Uterus (tissue), 4 donors: ENCODE measurements around the gene TMEM212. TPM values are rescaled to one million over a fixed set of nuclear protein-coding genes. Genes with fewer than 3 reads are reported as not detected.
A peak's percentile ranks its signal among the peaks of the same experiment; 100 is the strongest.
"Not testable (repeated sequence)": the region's sequence is repeated elsewhere in the genome, so short reads cannot be mapped to it uniquely, and the experiment has no call there.

Experiments
- DNase-seq, 2 donors: peaks; one replicate each; pipeline ENCODE4 v3.0.0-alpha.2; 2019 to 2020
- H3K27ac ChIP-seq, 2 donors: fragments of 200-600 bp; sonication (generic); 1 replicate in 1 of 2; 2 replicates in 1 of 2; pipeline ENCODE4 v1.5.1; 2016 to 2018
- H3K27me3 ChIP-seq, 2 donors: fragments of 200-600 bp; sonication (generic); one replicate each; pipeline ENCODE4 v1.5.1; 2018 to 2019; ENCODE audit warnings: control low read depth in 1 of 2
- H3K36me3 ChIP-seq, 2 donors: fragments of 200-600 bp; sonication (generic); one replicate each; pipeline ENCODE4 v1.5.1; 2019; ENCODE audit warnings: control low read depth in 1 of 2
- H3K4me1 ChIP-seq, 2 donors: fragments of 200-600 bp; sonication (generic); one replicate each; pipeline ENCODE4 v1.5.1; 2018 to 2019; ENCODE audit warnings: control low read depth in 1 of 2
- H3K4me3 ChIP-seq, 2 donors: fragments of 200-600 bp; sonication (generic); 1 replicate in 1 of 2; 2 replicates in 1 of 2; pipeline ENCODE4 v1.5.1; 2018 to 2019; ENCODE audit warnings: mild to moderate bottlenecking in 1 of 2
- H3K9me3 ChIP-seq, 2 donors: fragments of 200-600 bp; sonication (generic); one replicate each; pipeline ENCODE4 v1.5.1; 2019; ENCODE audit warnings: control low read depth in 1 of 2
- POLR2A ChIP-seq, 2 donors: fragments of 450-650 bp; IDR thresholded peaks; one replicate each; pipeline ENCODE4 v1.6.1; 2016; ENCODE audit warnings: antibody characterized with exemption in 2 of 2, mild to moderate bottlenecking in 1 of 2, moderate library complexity in 1 of 2
- intact Hi-C: fragments of 100-400 bp; cut with DNase I; formaldehyde crosslinking; loops from one replicate; pipeline ENCODE4 v1.15.1; 2023; ENCODE audit warnings: low total_unique reads
- total RNA-seq, 4 donors: library from RNA; depleted of rRNA in 3 of 4; stranded (reverse); fragments of >200 nt in 3 of 4; gene quantifications; one replicate each; pipeline versions ENCODE4 v1.1.0 to v1.2.4, GENCODE V29; 2014 to 2023
- TF ChIP-seq, protein P1 (sequence below), 4 experiments: fragments of 200-600 bp in 2 of 4; fragments of 450-650 bp in 2 of 4; sonication (generic) in 2 of 4; IDR thresholded peaks; one replicate each; pipeline ENCODE4 v1.5.1; 2016 to 2019; ENCODE audit warnings: antibody characterized with exemption in 4 of 4, mild to moderate bottlenecking in 2 of 4, moderate library complexity in 1 of 4
- donor health status: DM: yes; HTN: yes; CAD: no.

The TMEM212 gene
- total RNA-seq, 4 donors from 2014 or later = 1.2 TPM; not detected in 3

DNA sequence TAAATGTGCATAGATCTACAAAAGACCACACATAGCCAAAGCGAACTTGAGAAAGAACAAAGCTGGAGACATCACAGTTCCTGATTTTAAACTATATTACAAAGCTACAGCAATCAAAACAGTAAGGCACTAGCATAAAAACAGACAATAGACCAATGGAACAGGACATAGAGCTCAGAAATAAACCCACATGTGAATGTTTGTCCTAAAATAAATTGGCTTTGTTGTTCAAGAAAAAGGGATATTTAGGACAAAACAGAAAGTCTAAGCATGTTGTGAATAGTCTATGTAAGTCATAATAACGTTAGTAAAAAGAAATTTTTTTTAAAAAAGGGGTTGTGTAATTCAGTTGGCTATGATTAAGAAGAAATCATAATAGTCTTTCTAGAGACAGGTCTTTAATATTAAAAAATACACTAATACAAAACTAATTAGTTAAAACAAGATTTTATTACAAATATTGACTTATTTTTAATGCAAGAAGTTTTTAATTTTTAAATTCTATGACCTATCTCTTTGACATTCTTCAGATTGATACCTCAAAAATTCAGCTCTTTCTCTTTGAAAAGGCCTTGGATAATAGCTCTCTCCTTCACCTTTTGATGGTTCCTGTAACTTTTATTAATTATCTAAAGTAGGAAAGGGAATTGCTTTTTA is 11.6 kb downstream of the TMEM212 start:
- TF ChIP-seq, protein P1, sequence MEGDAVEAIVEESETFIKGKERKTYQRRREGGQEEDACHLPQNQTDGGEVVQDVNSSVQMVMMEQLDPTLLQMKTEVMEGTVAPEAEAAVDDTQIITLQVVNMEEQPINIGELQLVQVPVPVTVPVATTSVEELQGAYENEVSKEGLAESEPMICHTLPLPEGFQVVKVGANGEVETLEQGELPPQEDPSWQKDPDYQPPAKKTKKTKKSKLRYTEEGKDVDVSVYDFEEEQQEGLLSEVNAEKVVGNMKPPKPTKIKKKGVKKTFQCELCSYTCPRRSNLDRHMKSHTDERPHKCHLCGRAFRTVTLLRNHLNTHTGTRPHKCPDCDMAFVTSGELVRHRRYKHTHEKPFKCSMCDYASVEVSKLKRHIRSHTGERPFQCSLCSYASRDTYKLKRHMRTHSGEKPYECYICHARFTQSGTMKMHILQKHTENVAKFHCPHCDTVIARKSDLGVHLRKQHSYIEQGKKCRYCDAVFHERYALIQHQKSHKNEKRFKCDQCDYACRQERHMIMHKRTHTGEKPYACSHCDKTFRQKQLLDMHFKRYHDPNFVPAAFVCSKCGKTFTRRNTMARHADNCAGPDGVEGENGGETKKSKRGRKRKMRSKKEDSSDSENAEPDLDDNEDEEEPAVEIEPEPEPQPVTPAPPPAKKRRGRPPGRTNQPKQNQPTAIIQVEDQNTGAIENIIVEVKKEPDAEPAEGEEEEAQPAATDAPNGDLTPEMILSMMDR (IDR thresholded peaks at IDR 0.05) = no peak
- no peak for TF ChIP-seq POLR2A (IDR thresholded peaks at IDR 0.05)
- no peak overlapping the region for H3K4me3 ChIP-seq
- no peak for DNase-seq
- H3K36me3 ChIP-seq = no peaks in the 10 kb centered on the region
- H3K9me3 ChIP-seq = no peaks in the 10 kb centered on the region
- no peaks in the 10 kb centered on the region for H3K4me1 ChIP-seq
- H3K27ac ChIP-seq = no peak overlapping the region
- no peaks in the 10 kb centered on the region for H3K27me3 ChIP-seq
- intact Hi-C loops = no loop called here

DNA sequence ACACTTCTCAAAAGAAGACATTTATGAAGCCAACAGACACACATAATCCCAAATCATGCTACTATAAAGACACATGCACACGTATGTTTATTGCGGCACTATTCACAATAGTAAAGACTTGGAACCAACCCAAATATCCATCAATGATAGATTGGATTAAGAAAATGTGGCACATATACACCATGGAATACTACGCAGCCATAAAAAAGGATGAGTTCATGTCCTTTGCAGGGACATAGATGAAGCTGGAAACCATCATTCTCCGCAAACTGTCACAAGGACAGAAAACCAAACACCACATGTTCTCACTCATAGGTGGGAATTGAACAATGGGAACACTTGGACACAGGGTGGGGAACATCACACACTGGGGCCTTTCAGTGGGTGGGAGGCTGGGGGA is 15.6 kb downstream of the TMEM212 start:
- intact Hi-C loops, H3K4me1 ChIP-seq, H3K36me3 ChIP-seq, H3K27me3 ChIP-seq, H3K9me3 ChIP-seq, H3K4me3 ChIP-seq, H3K27ac ChIP-seq, DNase-seq: not testable (repeated sequence)

DNA sequence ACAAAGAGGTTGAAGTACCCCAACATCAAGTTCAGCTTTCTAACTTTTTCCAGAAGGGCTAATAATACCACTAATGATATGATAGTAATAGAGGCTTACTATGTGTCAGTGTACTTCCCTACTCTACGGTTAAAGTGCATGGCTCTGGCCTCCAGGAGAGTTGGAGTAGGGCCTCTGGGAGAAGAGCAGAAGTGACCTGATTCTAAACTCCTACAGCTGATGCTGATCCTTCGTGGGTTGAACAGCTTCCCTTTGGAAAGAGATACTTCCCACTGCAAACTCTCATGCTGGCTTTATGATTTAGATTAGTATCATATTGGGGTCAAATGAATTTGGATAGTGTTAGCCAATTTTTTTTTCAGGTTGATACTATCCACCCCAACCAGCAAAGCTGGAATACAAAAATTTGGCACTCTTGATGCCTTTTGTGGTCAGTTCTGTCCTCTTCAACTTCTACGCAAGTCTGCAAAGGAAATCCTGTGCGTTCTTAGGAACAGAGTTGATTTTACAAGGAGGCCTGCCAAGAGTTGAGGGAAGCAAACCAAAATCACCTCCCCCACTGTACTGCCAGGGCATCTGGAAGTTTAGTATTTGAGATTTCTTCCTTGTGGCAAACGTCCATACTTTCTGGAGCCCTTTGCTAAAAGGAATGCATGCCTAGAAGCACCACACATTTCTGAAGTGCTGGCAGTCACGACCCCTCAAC is 17.8 kb downstream of the TMEM212 start:
- no peaks in the 10 kb centered on the region for H3K4me1 ChIP-seq
- intact Hi-C loops = no loop called here
- DNase-seq = peak in 1 of 2 donors; percentile 26
- no peaks in the 10 kb centered on the region for H3K27me3 ChIP-seq
- H3K4me3 ChIP-seq = no peak overlapping the region
- no peaks in the 10 kb centered on the region for H3K9me3 ChIP-seq
- no peak for TF ChIP-seq POLR2A (IDR thresholded peaks at IDR 0.05)
- TF ChIP-seq, protein P1 (IDR thresholded peaks at IDR 0.05) = no peak
- peak overlapping the region; percentile 61 to 63 for H3K27ac ChIP-seq
- no peaks in the 10 kb centered on the region for H3K36me3 ChIP-seq

DNA sequence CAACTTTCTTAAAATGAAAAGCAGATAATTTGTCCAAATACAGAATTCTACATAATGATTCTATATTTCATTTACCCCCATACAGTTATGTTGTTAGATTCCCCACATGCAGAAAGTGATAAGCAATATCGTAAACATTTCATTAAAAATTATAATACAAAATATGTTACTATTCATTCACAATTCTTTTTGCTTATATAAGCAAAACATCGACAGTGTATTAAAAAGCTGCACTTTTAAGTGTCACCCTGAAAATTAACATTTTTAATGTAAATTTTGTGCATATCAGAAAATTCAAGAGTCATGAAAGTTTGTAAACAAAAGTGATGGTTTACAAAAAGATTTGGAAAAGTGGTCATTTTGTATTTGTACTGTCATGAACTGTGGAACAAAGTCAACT is 19.2 kb downstream of the TMEM212 start:
- Histone ChIP-seq H3K27me3 (no peaks in the 10 kb centered on the region), H3K4me1 (no peaks in the 10 kb centered on the region), H3K9me3 (no peaks in the 10 kb centered on the region), H3K36me3 (no peaks in the 10 kb centered on the region), H3K4me3 (no peak overlapping the region), H3K27ac (no peak overlapping the region)
- DNase-seq = no peak
- intact Hi-C loops = no loop called here
- TF ChIP-seq POLR2A (IDR thresholded peaks at IDR 0.05) = no peak
- TF ChIP-seq, protein P1 (IDR thresholded peaks at IDR 0.05) = no peak

DNA sequence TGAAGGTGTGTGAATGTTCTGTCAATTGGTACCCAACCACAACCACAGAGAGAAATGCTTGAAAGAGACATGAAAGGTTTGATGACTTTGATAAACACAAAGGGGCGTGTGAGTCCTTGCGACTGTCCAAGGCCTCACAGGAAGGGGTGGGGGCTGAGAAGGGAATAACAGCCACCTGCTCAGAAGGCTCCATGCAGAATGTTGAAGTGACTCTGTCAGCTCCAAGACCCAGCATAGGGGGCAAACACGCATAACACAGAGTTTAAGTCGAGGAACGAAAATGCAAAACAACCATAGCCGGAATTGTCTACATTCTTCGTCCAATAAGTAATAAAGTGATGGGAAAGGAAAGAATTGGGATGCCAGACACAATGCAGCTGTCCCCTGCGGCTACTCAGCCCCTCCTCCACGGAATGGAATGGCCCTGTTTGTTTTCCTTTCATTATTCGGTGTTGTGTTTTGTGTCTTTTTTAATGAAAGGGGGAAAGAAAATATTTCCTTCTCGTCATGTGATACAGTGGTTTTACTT is 19.9 kb downstream of the TMEM212 start:
- no peaks in the 10 kb centered on the region for H3K36me3 ChIP-seq
- H3K9me3 ChIP-seq = no peaks in the 10 kb centered on the region
- no peaks in the 10 kb centered on the region for H3K27me3 ChIP-seq
- no peak for DNase-seq
- peak overlapping the region; percentile 43 to 61 for H3K27ac ChIP-seq
- H3K4me1 ChIP-seq = no peaks in the 10 kb centered on the region
- TF ChIP-seq POLR2A (IDR thresholded peaks at IDR 0.05) = no peak
- TF ChIP-seq, protein P1 (IDR thresholded peaks at IDR 0.05) = no peak
- H3K4me3 ChIP-seq = no peak overlapping the region
- intact Hi-C loops = no loop called here
